DOHH2 (cell line): Measurements from ENCODE around the gene VSIR.

ENCODE experiments used
- H3F3A ChIP-seq: fragments of 200-600 bp; sonication (generic), shearing (Covaris generic); 2 replicates; pipeline ENCODE4 v1.6.0; 2016; ENCODE audit warnings: antibody characterized with exemption, mild to moderate bottlenecking; ENCODE audit not compliant: control insufficient read depth, insufficient read depth
- H3K27ac ChIP-seq: fragments of 200-600 bp; sonication (generic); 2 replicates; pipeline ENCODE4 v1.5.1; 2014; ENCODE audit warnings: low read depth, mild to moderate bottlenecking, low read length, moderate library complexity
- H3K27me3 ChIP-seq: fragments of 200-600 bp; sonication (generic); 2 replicates; pipeline ENCODE4 v1.6.1; 2014; ENCODE audit warnings: mild to moderate bottlenecking, low read length, mixed read lengths; ENCODE audit not compliant: control insufficient read depth
- H3K36me3 ChIP-seq: fragments of 200-600 bp; sonication (generic); 2 replicates; pipeline ENCODE4 v1.6.1; 2014; ENCODE audit warnings: mild to moderate bottlenecking, low read length, moderate library complexity, mixed read lengths; ENCODE audit not compliant: control insufficient read depth
- H3K4me1 ChIP-seq: fragments of 200-600 bp; sonication (generic); 2 replicates; pipeline ENCODE4 v1.6.1; 2014; ENCODE audit warnings: mild to moderate bottlenecking, low read length, mixed read lengths; ENCODE audit not compliant: control insufficient read depth
- H3K4me2 ChIP-seq: fragments of 200-600 bp; sonication (generic); 2 replicates; pipeline ENCODE4 v1.6.0; 2014; ENCODE audit warnings: mild to moderate bottlenecking, low read length, moderate library complexity
- H3K4me3 ChIP-seq: fragments of 200-600 bp; sonication (generic); 2 replicates; pipeline ENCODE4 v1.5.1; 2014; ENCODE audit warnings: mild to moderate bottlenecking, low read length, mixed read lengths
- H3K79me2 ChIP-seq: fragments of 200-600 bp; sonication (generic); 2 replicates; pipeline ENCODE4 v1.6.1; 2014; ENCODE audit warnings: mild to moderate bottlenecking, low read length, mixed read lengths; ENCODE audit not compliant: control insufficient read depth
- H3K9me2 ChIP-seq: fragments of 200-600 bp; sonication (generic); replicated peaks from 2 replicates; pipeline ENCODE4 v1.6.1; 2014; ENCODE audit warnings: mild to moderate bottlenecking, low read length, mixed read lengths; ENCODE audit not compliant: control insufficient read depth
- H3K9me3 ChIP-seq: fragments of 200-600 bp; sonication (generic); 2 replicates; pipeline ENCODE4 v1.6.1; 2014; ENCODE audit warnings: antibody characterized with exemption, low read length, mixed read lengths; ENCODE audit not compliant: control insufficient read depth, insufficient read depth
- H4K20me1 ChIP-seq: fragments of 200-600 bp; sonication (generic); 2 replicates; pipeline ENCODE4 v1.6.0; 2014; ENCODE audit warnings: low read depth, mild to moderate bottlenecking, antibody characterized with exemption, low read length, moderate library complexity; ENCODE audit not compliant: control insufficient read depth, insufficient read depth
- CTCF ChIP-seq: fragments of 200-600 bp; sonication (generic); IDR thresholded peaks from one replicate; pipeline ENCODE4 v1.5.1; 2014; ENCODE audit warnings: antibody characterized with exemption, mild to moderate bottlenecking, low read depth, low read length; ENCODE audit not compliant: poor library complexity, severe bottlenecking
- EZH2phosphoT487 ChIP-seq: fragments of 200-600 bp; sonication (generic); IDR thresholded peaks from 2 replicates; pipeline ENCODE4 v1.6.1; 2017; ENCODE audit warnings: borderline replicate concordance, mild to moderate bottlenecking, antibody characterized with exemption, low read length, moderate library complexity, mixed read lengths

The VSIR gene

GRCh38 chr10:71761105-71761511, 12.2 kb downstream of the VSIR start:
- TF ChIP-seq EZH2phosphoT487: no peak
- TF ChIP-seq CTCF: no peak
- Histone ChIP-seq H3K27ac (no peak overlapping the region), H3K79me2 (no peaks in the 10 kb centered on the region)

GRCh38 chr10:71757399-71757922, 15.9 kb downstream of the VSIR start:
- Histone ChIP-seq H4K20me1 (no peaks in the 10 kb centered on the region), H3K4me1 (no peaks in the 10 kb centered on the region), H3F3A (no peaks in the 10 kb centered on the region), H3K4me2 (no peak overlapping the region), H3K36me3 (no peaks in the 10 kb centered on the region), H3K27me3 (peaks cover 56% of the 10 kb centered on the region), H3K4me3 (no peak overlapping the region), H3K9me3 (no peaks in the 10 kb centered on the region), H3K27ac (no peak overlapping the region), H3K79me2 (no peaks in the 10 kb centered on the region), H3K9me2 (no peaks in the 10 kb centered on the region)
- TF ChIP-seq EZH2phosphoT487 (no peak), CTCF (no peak)

More at GRCh38 chr10:71761105-71761511, 12.2 kb downstream of the VSIR start:
- H3K4me3 ChIP-seq: no peak overlapping the region
- H3K27me3 ChIP-seq: peaks cover 22% of the 10 kb centered on the region
- no peaks in the 10 kb centered on the region for H4K20me1 ChIP-seq
- H3F3A ChIP-seq: no peaks in the 10 kb centered on the region
- no peaks in the 10 kb centered on the region for H3K36me3 ChIP-seq
- no peak overlapping the region for H3K4me2 ChIP-seq
- H3K4me1 ChIP-seq: no peaks in the 10 kb centered on the region
- no peaks in the 10 kb centered on the region for H3K9me2 ChIP-seq
- no peaks in the 10 kb centered on the region for H3K9me3 ChIP-seq

- H3F3A ChIP-seq: no peaks in the 10 kb centered on the region
- H3K4me3 ChIP-seq: no peak overlapping the region
- no peaks in the 10 kb centered on the region for H3K9me3 ChIP-seq
- H3K9me2 ChIP-seq: no peaks in the 10 kb centered on the region
- no peak overlapping the region for H3K27ac ChIP-seq
- H3K4me1 ChIP-seq: no peaks in the 10 kb centered on the region
- no peak for TF ChIP-seq CTCF
- peak; percentile 78; the same call in 1 of the 2 replicates for TF ChIP-seq EZH2phosphoT487
- H4K20me1 ChIP-seq: no peaks in the 10 kb centered on the region
- H3K27me3 ChIP-seq: peaks cover 65% of the 10 kb centered on the region
- H3K4me2 ChIP-seq: no peak overlapping the region
- no peaks in the 10 kb centered on the region for H3K79me2 ChIP-seq
- H3K36me3 ChIP-seq: no peaks in the 10 kb centered on the region
Measured at GRCh38 chr10:71756311-71757191, 16.8 kb downstream of the VSIR start.
